Measurements from ENCODE around the gene PBRM1.

PBRM1 gene

DNA sequence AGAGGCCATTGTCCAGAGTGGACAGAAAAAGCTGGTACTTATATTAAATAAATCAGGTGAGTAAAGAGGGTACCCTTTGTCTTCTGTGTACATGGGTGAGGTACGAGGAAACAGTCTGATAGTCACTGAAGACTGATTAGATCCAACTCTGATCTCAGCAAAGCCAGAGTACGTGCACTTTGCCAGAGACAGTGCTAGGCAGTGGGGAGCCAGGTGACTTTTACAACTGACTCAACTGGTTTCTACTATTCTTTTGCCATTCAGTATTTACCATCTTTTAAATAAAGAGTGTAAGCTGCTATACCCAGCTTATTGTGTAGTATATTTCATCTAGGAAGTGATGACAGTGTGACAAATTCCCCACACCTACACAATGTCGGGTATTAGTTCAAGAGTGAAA lies 3.4 kb upstream of the PBRM1 start:
- no peak for TF ChIP-seq ZFX (IDR thresholded peaks at IDR 0.05; ENCODE audit: borderline replicate concordance)
- no peak for TF ChIP-seq CTCF (IDR thresholded peaks at IDR 0.05)
- peak overlapping the region; percentile 95 for H3K27ac ChIP-seq

DNA sequence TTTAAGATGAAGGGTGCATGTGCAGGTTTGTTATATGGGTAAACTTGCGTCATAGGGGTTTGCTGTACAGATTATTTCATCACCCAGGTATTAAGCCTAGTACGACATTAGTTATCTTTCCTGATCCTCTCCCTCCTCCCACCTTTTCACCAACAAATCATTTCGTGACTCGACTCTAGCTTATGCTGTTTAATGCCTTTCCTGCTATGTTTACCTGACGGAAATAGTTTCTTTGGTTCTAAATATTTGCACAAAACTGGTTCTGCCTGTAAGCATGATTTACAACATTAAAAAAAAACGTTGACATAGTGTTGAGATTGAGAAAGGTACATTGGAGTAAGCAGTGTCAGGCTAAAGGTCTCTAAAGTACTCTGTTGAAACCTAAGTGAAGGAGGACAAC lies 2.6 kb upstream of the PBRM1 start:
- TF ChIP-seq ZFX (IDR thresholded peaks at IDR 0.05; ENCODE audit: borderline replicate concordance): no peak
- H3K27ac ChIP-seq: peak overlapping the region; percentile 95

- TF ChIP-seq ZFX (IDR thresholded peaks at IDR 0.05; ENCODE audit: borderline replicate concordance) (no peak), CTCF (IDR thresholded peaks at IDR 0.05) (no peak)
- H3K27ac ChIP-seq: peak overlapping the region; percentile 95
Observed at GRCh38 chr3:52685285-52685708, 416 bp downstream of the PBRM1 start.

DNA sequence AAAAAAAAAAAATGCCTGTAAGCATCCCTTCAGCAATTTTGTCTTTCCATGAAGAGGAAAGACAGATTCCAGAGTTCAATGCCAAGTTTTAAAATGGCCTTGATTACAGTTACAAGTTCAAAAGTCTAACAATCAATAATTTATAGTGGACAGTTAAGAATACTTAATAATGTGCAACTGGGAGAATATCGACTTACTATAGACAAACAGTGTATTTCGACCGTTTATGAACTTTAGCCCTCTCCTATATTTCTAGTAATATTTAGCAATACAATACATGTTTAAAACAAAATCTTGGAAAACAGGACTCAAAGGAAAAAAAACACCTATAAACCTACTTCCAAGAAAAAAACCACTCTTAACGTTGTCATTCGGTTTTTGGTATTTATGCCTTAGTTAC lies 1.5 kb downstream of the PBRM1 start:
- TF ChIP-seq ZFX (IDR thresholded peaks at IDR 0.05; ENCODE audit: borderline replicate concordance): no peak
- TF ChIP-seq CTCF (IDR thresholded peaks at IDR 0.05): no peak
- peak overlapping the region; percentile 95; the same call in 1 of the 2 replicates for H3K27ac ChIP-seq

DNA sequence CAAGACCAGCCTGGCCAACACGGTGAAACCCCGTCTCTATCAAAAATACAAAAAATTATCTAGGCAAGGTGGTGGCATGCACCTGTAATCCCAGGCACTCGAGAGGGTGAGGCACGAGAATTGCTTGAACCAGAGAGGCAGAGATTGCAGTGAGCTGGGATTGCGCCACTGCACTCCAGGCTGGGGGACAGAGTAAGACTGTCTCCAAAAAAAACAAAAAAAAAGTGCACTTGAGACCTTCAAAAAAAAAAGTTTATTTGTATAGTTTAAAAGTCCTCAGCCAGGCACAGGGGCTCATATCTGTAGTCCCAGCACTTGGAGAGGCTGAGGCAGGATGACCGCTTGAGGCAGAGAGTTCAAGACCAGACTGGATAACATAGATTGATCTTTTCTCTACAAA lies 2.1 kb downstream of the PBRM1 start:
- TF ChIP-seq CTCF (IDR thresholded peaks at IDR 0.05) (no peak), ZFX (IDR thresholded peaks at IDR 0.05; ENCODE audit: borderline replicate concordance) (no peak)
- H3K27ac ChIP-seq: no peak overlapping the region

DNA sequence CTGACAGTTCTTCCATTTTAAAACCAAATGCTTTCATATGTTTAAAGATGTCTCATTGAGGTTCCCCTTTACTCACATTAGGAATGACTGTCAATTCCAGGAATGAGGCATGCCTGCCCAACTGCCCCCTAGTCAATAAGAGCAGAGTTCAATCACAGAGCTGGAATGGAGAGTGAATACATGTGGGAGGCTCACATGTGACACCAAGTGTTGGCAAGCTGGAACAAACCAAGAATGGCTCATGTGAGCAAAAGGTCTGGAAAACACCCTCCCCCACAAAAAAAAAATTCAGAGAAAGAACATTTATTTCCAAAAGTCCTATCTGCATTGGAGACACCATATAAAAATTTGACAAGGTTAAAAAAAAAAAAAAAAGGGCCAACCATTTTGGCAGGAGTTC lies 3.7 kb downstream of the PBRM1 start:
- H3K27ac ChIP-seq: no peak overlapping the region
- TF ChIP-seq CTCF (IDR thresholded peaks at IDR 0.05) (no peak), ZFX (IDR thresholded peaks at IDR 0.05; ENCODE audit: borderline replicate concordance) (no peak)

- TF ChIP-seq ZFX (IDR thresholded peaks at IDR 0.05; ENCODE audit: borderline replicate concordance) (no peak), CTCF (IDR thresholded peaks at IDR 0.05) (no peak)
- H3K27ac ChIP-seq: no peak overlapping the region
Observed at GRCh38 chr3:52681596-52681995, 4.1 kb downstream of the PBRM1 start.

GRCh38 chr3:52679811-52680210 lies 5.9 kb downstream of the PBRM1 start:
- H3K27ac ChIP-seq: peak overlapping the region; percentile 42

More at GRCh38 chr3:52679811-52680210, 5.9 kb downstream of the PBRM1 start:
- TF ChIP-seq CTCF (IDR thresholded peaks at IDR 0.05): no peak

All from 22Rv1 (cell line).